GM21786 (cell line): ENCODE data around the gene SH2D3A.
"Not testable (repeated sequence)": the region's sequence is repeated elsewhere in the genome, so short reads cannot be mapped to it uniquely, and the experiment has no call there.

Experiments
- ATAC-seq: cut with Tn5 transposase; IDR thresholded peaks from one replicate; pipeline ENCODE4 v1.9.1; 2021; ENCODE audit not compliant: unreplicated experiment

Gene SH2D3A

GRCh38 chr19:6767357-6768235, at the start of gene SH2D3A:
TSS of gene SH2D3A (minus strand) at chr19:6767435. CDS start at chr19:6763748, 3,687 bp downstream.
- peak; percentile 68 for ATAC-seq

DNA sequence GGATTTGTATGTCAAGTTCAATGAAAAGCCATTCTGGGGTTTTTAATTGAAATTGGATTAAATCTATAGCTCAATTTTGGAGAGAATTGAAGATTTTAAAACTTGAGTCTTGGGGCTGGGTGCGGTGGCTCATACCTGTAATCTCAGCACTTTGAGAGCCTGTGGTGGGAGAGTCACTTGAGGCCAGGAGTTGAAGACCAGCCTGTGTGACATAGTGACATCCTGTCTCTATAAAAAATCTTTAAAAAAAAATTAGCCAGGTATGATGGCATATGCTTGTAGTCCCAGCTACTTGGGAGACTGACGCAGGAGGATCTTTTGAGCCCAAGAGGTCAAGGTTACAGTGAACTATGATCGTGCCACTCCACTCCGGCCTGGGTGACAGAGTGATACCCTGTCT, 46.4 kb upstream of the SH2D3A start:
- ATAC-seq, result no peak

- ATAC-seq, result no peak
Observed at GRCh38 chr19:6812612-6813011, 45.4 kb upstream of the SH2D3A start.

DNA sequence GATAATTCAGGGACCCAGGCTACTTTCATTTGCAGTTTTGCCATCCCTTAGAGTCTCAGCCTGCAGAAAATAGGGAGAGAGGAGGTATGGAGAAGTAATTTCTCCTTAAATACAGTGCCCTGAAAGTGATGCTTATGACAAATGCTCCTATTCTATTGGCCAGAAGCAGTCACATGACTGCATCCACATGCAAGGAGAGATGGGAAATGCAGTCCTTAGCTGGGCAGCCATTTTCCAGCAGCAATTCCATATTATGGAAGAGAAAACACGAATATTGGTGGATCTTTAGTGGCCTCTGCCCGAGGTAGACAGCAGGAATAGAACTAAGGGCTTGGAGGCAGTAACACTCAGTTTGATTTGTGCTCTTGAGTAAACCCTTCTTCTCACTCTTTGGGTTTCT, 44.7 kb upstream of the SH2D3A start:
- ATAC-seq, result no peak

DNA sequence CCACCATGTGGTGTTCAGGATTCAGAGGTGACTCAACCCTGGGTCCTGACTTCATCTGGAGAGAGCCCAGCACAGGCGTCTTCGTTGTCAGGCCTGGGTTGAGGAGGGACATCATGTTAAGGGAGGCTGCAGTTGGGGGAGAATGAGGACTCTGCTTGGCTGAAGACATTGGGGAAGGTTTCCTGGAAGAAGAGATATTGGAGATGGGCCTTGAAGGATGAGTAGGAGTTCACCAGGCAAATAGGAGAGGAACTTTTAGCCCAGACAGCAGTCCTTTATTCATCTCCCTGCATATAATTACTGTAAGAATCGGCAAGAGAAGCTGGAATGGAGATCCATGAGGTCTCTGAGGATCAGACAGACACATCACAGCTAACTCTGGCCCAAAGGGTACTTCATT, 44.1 kb upstream of the SH2D3A start:
- ATAC-seq, result no peak

DNA sequence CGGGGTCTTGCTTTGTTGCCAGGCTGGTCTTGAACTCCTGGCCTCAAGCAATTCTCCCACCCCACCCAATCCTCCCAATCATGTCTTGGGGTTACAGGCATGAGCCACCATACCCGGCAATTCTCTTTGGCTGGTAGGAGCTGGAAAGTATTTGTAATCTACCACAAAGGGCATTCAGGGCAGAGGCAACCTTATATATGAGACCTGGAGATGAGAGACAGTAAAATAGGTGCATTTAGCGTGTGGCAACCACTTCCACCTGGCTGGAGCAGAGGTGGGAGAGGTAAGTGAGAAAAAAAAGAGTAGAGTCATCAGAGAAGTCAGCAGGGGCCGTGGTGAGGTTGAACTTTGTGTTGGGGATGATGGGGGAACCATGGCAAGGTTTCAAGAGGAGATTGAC, 42.0 kb upstream of the SH2D3A start:
- no peak for ATAC-seq

DNA sequence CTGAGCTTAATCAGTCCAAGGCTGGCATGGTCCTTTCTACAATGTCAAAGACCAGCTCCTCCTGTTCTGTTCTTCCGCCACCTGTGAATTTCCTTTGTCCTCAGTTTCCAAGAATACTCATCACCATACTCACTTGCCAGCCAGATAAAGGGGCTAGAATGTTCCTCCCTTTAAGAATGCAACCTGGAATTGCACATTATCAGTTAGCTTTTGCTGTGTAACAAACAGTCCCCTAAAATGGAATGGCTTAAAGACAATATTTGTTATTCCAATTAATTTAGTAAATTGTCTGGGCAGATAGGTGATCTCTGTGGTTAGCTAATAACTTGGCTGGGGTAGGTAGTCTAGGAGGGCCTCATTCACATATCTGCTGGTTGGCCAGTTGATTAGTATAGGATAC, 41.3 kb upstream of the SH2D3A start:
- no peak for ATAC-seq

DNA sequence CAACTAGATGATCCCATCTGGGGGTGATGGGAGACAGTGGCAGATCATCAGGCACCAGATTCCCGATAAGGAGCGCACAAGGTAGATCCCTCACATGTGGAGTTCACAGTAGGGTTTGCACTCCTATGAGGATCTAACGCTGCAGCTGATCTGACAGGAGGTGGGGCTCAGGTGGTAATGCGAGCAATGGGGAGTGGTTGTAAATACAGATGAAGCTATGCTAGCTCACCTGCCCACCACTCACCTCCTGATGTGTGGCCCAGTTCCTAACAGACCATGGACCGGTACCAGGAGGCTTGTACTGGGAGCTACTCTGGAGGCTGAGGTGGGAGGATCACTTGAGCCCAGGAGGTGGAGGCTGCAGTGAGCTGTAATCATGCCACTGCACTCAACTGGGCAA, 40.1 kb upstream of the SH2D3A start:
- ATAC-seq, result no peak

GRCh38 chr19:6806488-6806887, 39.3 kb upstream of the SH2D3A start:
- ATAC-seq, result no peak

- ATAC-seq, result no peak
Observed at GRCh38 chr19:6803036-6803404, 35.8 kb upstream of the SH2D3A start.

GRCh38 chr19:6802336-6803035, 35.3 kb upstream of the SH2D3A start:
- peak; percentile 39 for ATAC-seq

DNA sequence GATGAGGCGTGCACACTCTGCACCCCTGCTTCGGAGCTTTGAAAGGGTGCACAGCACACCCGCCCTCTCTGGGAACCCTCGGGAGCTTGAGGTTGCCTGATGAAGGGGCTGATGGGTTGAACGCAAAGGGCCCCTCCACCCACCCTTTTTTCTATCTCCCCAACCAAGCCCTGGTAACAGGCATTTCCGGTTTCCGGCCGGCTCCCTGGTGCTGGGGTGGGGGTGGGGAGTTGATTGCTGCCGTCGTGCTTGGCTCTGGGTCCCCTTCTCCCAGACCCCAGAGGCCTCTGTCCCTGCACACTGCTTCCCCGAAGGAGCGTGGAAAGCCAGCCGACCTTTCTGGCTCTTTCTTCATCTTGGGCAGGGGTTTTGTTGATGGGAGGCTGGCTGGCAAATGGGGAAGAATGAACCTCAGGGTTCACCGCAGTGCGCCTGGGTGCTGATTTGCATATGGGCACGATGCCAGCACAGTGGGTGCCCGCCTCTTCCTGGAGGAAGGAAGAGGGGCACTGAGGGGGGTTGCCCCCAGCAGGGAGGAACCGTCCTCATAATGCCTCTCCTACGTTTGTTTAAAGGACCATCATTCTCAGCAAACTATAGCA, 34.4 kb upstream of the SH2D3A start:
- peak; percentile 41 for ATAC-seq

- no peak for ATAC-seq
Observed at GRCh38 chr19:6800991-6801484, 33.8 kb upstream of the SH2D3A start.

GRCh38 chr19:6800160-6800790, 33.0 kb upstream of the SH2D3A start:
- ATAC-seq, result not testable (repeated sequence)

DNA sequence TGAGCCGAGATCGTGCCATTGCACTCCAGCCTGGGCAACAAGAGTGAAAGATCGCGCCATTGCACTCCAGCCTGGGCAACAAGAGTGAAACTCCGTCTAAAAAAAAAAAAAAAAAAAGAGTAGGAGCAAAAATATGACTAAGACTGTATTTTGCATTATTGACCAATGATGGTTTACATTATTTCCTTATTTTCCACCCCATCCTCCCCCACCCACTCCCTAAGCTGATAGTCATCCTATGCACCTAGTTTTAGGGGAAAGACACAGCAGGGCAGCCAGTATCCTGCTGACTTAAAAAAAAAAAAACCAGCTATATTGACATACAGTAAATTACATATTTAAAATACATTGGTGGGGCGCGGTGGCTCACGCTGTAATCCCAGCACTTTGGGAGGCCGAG, 30.4 kb upstream of the SH2D3A start:
- no peak for ATAC-seq

DNA sequence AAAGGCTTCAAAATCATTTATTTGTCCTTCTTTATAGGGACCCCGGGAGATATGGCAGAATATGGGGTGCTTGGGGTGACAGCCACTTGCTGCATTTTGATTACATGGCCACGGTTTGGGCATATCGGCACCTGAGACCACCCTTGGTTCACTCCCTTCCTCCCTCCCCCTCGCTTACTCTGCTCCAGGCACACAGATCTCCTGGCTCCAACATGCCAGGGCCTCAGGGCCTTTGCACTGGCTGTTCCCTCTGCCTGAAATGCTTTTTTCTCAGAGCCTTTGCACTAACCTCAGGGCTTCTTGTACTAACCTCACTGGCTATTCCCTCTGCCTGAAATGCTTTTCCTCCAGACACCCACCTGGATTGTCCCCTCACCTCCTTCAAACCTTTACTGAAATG, 29.0 kb upstream of the SH2D3A start:
- ATAC-seq, result no peak

DNA sequence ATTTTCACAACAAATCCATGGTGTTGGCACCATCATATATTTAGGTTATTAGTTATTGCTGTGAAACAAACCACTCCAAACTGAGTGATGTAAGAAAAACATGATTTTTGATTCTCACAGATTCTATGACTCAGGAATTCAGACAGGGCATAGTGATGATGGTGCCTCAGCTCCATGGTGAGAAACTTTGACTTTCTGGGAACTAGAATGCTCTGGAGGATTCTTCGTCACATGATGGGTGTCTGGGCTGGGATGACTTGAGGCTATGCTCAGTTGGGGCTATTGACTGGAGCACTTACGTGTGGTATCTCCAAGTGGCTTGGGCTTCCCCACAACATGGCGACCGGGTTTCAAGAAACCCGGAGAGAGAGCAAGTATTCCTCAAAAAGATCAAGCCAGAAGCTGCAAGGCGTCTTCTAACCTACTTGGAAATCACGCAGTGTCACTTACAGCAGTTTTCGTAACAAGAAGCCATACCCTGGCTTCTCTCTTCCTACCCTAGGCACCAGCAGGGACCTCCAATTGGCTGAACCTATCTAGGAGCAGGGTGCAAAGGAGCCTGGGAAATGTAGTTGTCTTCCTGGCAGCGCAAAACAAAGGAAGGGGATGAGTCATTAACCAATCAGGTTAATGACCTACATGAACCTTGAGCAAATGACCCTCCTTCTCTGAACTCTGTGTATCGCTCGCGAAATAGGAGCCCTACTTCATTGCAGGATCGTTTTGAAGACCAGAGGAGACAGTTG, 27.6 kb upstream of the SH2D3A start:
- ATAC-seq, result no peak

DNA sequence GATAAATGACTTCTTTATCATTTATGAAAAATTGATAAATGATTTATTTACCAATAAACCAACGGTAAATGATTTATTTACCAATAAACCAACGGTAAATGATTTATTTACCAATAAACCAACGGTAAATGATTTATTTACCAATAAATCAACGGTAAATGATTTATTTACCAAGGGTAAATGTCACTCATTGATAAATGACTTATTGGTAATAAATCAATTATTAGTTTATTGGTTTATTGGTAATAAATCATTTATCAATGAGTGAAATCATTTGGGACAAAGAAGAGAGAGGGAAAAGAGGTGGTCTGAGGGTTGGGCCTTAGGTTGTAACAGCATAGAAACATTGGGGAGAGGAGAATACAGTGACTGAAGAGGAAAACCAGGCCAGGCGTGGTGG, 26.7 kb upstream of the SH2D3A start:
- no peak for ATAC-seq

DNA sequence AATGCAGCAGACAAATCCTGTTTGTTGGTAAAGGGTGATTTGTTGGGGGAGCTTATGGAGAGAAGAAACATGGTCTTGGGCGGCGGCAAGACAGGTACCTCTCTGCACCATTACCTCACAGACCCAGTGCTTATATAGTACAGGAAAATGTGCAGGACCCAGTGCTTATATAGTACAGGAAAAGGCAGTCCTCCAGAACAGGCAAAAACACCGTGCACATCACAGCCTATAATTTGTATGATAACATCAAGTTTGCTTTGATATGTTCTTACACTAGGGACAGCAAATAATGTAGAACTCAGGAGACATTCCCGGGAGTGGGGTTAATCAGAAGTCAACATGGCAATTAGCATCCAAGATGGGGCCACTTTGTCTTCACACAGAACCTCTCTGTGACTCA, 26.2 kb upstream of the SH2D3A start:
- ATAC-seq, result no peak

DNA sequence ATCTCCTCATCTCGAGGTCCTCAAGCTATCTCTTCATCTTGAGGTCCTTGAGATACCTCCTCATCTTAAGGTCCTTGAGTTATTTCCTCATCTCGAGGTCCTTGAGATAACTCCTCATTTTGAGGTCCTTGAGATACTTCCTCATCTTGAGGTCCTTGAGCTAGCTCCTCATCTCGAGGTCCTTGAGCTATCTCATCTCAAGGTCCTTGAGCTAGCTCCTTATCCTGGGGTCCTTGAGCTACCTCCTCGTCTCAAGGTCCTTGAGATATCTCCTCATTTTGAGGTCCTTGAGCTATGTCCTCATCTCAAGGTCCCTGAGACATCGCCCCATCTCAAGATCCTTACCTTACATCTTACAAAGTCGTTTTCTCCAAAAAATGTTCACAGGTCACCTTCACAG, 24.0 kb upstream of the SH2D3A start:
- ATAC-seq, result no peak
